GM12892 (cell line): ENCODE data around the gene TNFSF10.

Experiments used
- POLR2A ChIP-seq: IDR thresholded peaks from 2 replicates; pipeline ENCODE4 v1.6.1; 2011; ENCODE audit warnings: low read depth, low read length, control low read depth
- POLR2AphosphoS5 ChIP-seq: IDR thresholded peaks from 2 replicates; pipeline ENCODE4 v1.6.1; 2011; ENCODE audit warnings: low read depth, low read length, control low read depth
- TAF1 ChIP-seq: IDR thresholded peaks from 2 replicates; pipeline ENCODE4 v1.6.1; 2011; ENCODE audit warnings: low read depth, mild to moderate bottlenecking, control low read depth, low read length, borderline replicate concordance

DNA sequence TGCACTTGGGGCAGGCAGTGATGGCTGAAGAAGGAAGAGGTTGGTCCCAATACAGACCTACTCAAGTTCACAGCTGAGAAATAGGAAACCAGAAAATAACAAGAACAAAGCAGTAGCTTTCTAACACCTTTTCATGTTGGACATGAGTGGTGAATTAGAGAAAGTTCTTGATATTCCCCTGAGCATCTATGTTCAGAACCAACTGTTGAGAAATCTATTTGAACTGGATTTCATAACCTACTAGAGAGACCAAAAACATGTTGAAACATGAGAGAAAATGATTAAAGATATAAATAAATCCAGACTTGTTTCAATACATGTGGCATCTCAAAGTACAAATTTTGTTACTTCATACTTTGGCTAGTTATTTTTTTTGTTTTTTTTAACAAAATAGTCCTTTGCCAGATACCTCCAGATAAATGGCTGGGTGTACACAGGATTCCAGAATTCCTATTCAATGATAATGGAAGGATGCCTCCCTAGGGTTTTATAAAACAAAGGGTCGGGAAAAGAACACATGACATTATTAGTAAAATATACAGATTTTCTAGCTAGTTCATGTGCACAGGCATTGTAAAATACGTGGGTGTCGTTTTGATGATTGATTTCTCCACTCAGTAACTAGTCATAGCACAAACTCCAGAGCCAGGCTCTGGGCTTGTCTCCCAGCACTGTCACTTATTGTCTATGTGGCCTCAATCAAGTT, 34.4 kb upstream of the TNFSF10 start:
- TF ChIP-seq TAF1 (no peak), POLR2A (no peak), POLR2AphosphoS5 (no peak)
